Mammary epithelial cell (primary cell): ENCODE data around the gene ZBTB7A.

ENCODE experiments used
- CTCF ChIP-seq, 2 donors: IDR thresholded peaks in 1 of 2; conservative IDR thresholded peaks in 1 of 2; 2 replicates each; pipeline ENCODE4 v1.5.1; 2011 to 2012; ENCODE audit warnings: inconsistent platforms in 2 of 2, low read length in 2 of 2, mild to moderate bottlenecking in 2 of 2, control low read depth in 1 of 2, low read depth in 1 of 2; ENCODE audit not compliant: insufficient read depth in 1 of 2; ENCODE audit errors: extremely low read depth in 1 of 2
- EZH2 ChIP-seq: IDR thresholded peaks from 2 replicates; pipeline ENCODE4 v1.6.1; 2012; ENCODE audit warnings: low read length, inconsistent platforms, borderline replicate concordance

- TF ChIP-seq CTCF (conservative IDR thresholded peaks at IDR 0.05 in 1 of 2, IDR thresholded peaks at IDR 0.05 in 1 of 2; ENCODE audit: extremely low read depth in 1 of 2, insufficient read depth in 1 of 2, low read depth in 1 of 2, low read length in 2 of 2) (no peak), EZH2 (no peak)
Observed at GRCh38 chr19:4075373-4075772, 8.7 kb upstream of the ZBTB7A start.
